HUES48 (cell line): ENCODE data around the gene VAPB.
"Not testable (repeated sequence)": the region's sequence is repeated elsewhere in the genome, so short reads cannot be mapped to it uniquely, and the experiment has no call there.

Experiments
- H3K27ac ChIP-seq: one replicate; pipeline ENCODE4 v1.7.0; 2013; ENCODE audit warnings: low read depth, low read length, inconsistent platforms
- H3K27me3 ChIP-seq: 2 replicates; pipeline ENCODE4 v1.6.1; 2013; ENCODE audit warnings: mild to moderate bottlenecking, low read length; ENCODE audit not compliant: control insufficient read depth, insufficient read depth
- H3K36me3 ChIP-seq: 2 replicates; pipeline ENCODE4 v1.6.1; 2013; ENCODE audit warnings: low read length; ENCODE audit not compliant: control insufficient read depth, insufficient read depth
- H3K4me1 ChIP-seq: 2 replicates; pipeline ENCODE4 v1.6.1; 2013; ENCODE audit warnings: mild to moderate bottlenecking, low read length; ENCODE audit not compliant: control insufficient read depth, insufficient read depth
- H3K4me3 ChIP-seq: 2 replicates; pipeline ENCODE4 v1.5.1; 2013; ENCODE audit warnings: mild to moderate bottlenecking, low read depth, low read length
- H3K9ac ChIP-seq: 2 replicates; pipeline ENCODE4 v1.6.1; 2013; ENCODE audit warnings: mild to moderate bottlenecking, low read depth, low read length, moderate library complexity
- H3K9me3 ChIP-seq: 2 replicates; pipeline ENCODE4 v1.6.1; 2013; ENCODE audit warnings: low read length; ENCODE audit not compliant: control insufficient read depth, insufficient read depth

Gene VAPB

DNA sequence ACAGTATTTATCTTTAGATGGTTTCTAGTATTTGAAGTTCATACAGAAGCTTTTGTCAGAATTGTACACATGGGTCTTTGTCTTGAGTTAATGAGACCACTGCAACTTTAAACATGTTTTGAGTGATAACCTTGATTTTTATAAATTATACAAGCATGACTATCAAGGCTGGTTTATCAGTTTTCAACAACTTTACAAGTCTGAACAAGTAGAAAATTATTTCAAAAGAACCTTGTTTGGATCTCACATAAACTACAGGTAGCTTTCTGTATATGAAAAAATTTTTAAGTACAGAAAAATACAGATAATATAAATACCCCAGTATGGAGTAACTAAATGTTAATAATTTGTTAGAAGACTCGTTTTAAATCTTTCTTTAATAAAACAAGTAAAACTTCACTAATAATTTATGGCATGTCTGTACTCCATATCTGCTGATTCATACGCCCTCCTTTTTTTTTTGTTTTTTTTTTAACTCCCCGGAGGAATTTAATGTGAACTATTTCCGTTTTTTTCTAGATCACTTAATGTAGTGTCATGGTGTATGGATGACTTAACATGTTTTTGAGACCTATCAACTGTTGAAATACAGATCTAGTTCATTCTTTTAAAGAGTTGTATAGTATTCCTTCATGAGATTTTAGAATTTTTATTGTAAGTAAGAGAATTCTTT is 18.3 kb downstream of the VAPB start:
- Histone ChIP-seq H3K36me3 (no peaks in the 10 kb centered on the region), H3K4me1 (peaks cover 22% of the 10 kb centered on the region), H3K27me3 (no peaks in the 10 kb centered on the region), H3K9me3 (no peaks in the 10 kb centered on the region), H3K4me3 (no peak overlapping the region), H3K27ac (peak overlapping the region; percentile 26), H3K9ac (no peak overlapping the region)

DNA sequence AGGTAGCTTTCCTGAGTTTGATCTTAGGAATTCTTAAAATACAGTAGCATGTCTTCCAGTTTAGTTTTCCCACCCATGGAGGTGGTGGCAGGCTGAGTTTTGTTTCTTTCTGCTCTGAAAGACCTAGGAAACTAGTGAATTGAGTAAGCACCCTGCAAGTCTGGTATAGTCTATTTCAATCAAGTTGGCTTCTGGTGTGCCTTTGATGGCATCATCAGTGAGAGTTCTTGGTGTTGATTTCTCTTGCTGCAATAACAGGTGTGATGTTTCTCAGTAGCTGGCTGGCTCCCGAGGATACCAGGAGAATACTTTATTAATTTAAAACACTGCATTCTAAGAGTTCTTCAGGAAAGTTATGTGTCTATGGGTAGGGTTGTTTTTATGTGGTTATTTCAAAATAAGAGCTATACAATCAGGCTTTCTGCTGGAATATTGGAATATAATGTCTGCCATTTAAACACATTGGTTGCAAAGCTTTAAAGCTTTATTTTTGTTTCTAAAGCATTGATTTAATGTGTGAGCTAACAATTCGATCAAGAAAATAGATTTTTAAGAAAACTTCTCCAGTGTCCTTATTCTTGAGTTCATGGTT is 19.0 kb downstream of the VAPB start:
- H3K4me1 ChIP-seq = peaks cover 22% of the 10 kb centered on the region
- H3K9ac ChIP-seq = no peak overlapping the region
- no peak overlapping the region for H3K4me3 ChIP-seq
- no peaks in the 10 kb centered on the region for H3K36me3 ChIP-seq
- H3K27ac ChIP-seq = peak overlapping the region; percentile 26
- H3K27me3 ChIP-seq = no peaks in the 10 kb centered on the region
- H3K9me3 ChIP-seq = no peaks in the 10 kb centered on the region

DNA sequence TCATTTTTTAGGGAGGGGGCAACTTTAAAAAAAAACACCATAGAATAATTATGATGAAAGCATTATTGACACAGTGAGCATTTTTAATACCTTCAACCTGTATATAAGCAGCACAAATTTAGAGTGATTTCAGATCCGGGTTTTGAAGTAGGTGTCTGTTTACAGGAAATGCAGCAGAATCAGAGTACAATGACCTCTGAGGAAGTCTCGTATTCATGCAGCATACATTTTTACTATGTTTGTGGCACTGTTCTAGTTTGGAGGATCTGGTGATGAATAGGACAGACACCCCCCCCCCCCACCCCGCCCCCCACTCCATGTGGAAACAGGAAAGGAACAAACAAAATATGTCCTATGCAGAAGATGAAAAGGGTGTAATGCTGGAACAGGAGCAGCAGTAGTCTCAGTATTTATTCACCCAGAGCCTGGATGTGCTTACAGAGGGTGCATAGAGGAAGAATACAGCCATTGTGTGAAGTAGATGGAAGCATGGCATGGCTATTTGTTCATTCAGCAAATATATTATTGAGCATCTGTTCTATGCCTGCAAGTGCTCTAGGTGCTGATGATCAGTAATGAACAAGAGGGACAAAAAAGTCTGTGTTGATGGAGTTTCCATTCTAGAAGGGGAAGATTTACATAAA is 19.7 kb downstream of the VAPB start:
- Histone ChIP-seq H3K27me3 (no peaks in the 10 kb centered on the region), H3K9me3 (no peaks in the 10 kb centered on the region), H3K4me3 (no peak overlapping the region), H3K27ac (no peak overlapping the region), H3K9ac (no peak overlapping the region), H3K4me1 (peaks cover 21% of the 10 kb centered on the region), H3K36me3 (no peaks in the 10 kb centered on the region)

DNA sequence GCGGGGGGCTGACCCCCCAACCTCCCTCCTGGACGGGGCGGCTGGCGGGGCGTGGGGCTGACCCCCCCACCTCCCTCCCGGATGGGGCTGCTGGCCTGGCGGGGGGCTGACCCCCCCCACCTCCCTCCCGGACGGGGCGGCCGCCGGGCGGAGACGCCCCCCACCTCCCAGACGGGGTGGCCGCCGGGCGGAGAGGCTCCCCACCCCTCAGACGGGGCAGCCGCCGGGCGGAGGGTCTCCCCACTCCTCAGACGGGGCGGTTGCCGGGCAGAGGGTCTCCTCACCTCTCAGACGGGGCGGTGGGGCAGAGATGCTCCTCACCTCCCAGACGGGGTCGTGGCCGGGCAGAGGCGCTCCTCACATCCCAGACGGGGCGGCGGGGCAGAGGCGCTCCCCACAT is 25.2 kb downstream of the VAPB start:
- H3K9ac ChIP-seq, H3K27ac ChIP-seq, H3K4me3 ChIP-seq, H3K9me3 ChIP-seq, H3K27me3 ChIP-seq, H3K36me3 ChIP-seq: not testable (repeated sequence)
- H3K4me1 ChIP-seq = peaks cover 33% of the 10 kb centered on the region

DNA sequence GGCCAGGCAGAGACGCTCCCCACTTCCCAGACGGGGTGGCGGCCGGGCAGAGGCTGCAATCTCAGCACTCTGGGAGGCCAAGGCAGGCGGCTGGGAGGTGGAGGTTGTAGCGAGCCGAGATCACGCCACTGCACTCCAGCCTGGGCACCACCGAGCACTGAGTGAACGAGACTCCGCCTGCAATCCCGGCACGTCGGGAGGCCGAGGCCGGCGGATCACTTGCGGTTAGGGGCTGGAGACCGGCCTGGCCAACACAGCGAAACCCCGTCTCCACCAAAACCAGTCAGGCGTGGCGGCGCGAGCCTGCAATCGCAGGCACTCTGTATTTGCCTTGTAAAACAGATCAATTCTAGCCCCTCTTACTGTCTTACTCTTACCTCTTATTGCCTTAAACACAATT is 25.8 kb downstream of the VAPB start:
- not testable (repeated sequence) for H3K27me3 ChIP-seq, H3K27ac ChIP-seq, H3K9ac ChIP-seq, H3K4me3 ChIP-seq, H3K9me3 ChIP-seq
- peaks cover 29% of the 10 kb centered on the region for H3K4me1 ChIP-seq
- peaks cover 12% of the 10 kb centered on the region for H3K36me3 ChIP-seq

DNA sequence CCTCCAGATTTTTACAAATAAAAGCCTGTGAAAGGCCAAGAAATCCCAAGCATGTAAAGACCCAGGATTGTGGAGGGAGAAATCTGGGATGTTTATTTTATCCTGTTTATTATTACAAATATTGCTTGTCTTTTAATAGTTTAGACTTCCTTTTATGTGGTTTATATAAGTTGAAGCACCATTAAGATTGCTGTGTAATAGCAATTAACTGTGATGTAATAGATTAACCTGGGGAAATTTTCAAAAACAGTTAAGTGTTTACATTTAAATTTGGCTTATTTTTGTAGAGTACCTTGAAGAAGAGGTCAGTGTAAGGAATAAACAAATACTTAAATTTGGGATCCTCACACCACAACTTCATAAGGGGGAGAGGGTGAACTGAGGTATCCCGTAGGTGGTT is 27.0 kb downstream of the VAPB start:
- H3K27ac ChIP-seq = peak overlapping the region; percentile 46
- H3K9ac ChIP-seq = no peak overlapping the region

DNA sequence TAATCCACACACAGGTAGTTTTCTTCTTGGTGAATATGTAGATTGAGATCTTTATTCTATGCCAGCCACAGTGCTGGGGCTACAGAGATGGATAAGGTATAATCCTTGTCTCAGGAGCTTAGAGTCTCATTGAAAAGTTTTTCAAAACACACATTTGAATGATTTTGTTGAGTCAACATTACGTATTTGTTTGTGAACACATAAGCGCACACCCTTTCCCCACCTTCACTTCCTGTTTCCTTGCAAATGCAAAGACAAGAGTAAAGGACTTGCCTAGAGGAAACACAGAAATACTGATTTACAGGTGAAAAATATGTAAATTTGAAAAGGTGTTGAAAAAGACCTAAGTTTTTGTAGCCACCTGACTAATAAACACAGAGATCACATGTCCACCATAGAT is 27.8 kb downstream of the VAPB start:
- H3K4me3 ChIP-seq = peak overlapping the region; percentile 39; the same call in 1 of the 2 replicates
- H3K27me3 ChIP-seq = no peaks in the 10 kb centered on the region
- peaks cover 30% of the 10 kb centered on the region for H3K4me1 ChIP-seq
- H3K27ac ChIP-seq = peak overlapping the region; percentile 46
- H3K9ac ChIP-seq = no peak overlapping the region
- H3K9me3 ChIP-seq = no peaks in the 10 kb centered on the region; the same call in 1 of the 2 replicates
- peaks cover 25% of the 10 kb centered on the region for H3K36me3 ChIP-seq

More for the DNA sequence above, 27.0 kb downstream of the VAPB start:
- Histone ChIP-seq H3K36me3 (peaks cover 20% of the 10 kb centered on the region), H3K4me3 (no peak overlapping the region), H3K4me1 (peaks cover 29% of the 10 kb centered on the region), H3K27me3 (no peaks in the 10 kb centered on the region), H3K9me3 (no peaks in the 10 kb centered on the region; the same call in 1 of the 2 replicates)

DNA sequence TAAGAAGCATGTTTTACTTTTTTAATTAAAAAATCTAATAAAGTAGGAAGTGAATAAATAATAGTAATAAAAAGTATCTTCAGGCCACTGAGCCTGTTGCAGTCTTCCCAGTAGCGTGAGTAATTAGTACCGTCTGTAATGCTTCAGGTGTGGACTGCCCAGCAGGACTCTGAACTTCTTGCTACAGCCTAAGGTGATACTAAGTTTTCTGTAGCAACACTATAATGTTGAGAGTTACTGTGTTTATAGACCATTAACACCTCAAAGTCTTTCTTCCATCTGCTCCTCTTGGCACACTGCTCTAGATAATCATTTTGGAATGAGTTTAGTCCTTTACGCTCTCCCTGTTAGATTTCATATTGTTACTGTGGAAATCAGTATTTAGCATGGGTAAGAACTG is 28.4 kb downstream of the VAPB start:
- Histone ChIP-seq H3K36me3 (peaks cover 25% of the 10 kb centered on the region), H3K9me3 (no peaks in the 10 kb centered on the region; the same call in 1 of the 2 replicates), H3K27ac (peak overlapping the region; percentile 46), H3K4me3 (no peak overlapping the region), H3K9ac (no peak overlapping the region), H3K27me3 (no peaks in the 10 kb centered on the region), H3K4me1 (peaks cover 31% of the 10 kb centered on the region)

DNA sequence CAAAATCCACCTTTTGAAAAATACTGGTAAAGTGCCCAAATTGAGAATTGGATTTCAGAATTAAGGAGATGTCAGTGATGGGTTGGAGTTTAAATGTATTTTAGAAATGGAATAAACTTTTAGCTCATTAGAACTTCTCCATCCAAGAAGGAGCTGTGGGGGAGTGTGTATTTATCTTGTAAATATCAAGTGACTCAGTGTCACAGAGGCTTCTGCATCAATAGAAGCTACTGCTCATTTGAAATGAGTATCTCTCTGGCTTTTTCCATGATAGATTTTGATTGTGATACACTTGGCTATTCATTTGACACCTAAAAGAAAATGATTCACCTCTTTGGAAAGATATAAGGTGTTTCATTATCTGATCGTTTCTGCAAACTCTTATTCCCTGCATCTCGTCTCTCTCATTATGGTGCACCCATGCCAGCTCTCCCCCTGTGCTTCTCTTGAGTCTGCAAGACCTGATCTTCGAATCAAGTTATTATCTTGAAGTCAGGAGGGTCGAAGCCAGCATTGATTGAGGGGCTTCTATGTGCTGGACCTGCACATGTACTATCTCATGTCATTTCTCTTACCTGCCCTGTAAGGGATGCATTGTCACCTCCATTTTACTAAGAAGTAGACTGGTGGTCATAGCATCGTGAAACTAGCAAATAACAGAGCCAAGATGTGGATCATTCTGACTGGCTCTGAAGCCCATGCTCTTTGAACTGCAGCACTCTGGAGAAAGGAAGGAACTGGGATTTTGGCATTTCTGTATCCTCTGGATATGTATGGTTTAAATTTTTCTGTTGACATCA is 30.1 kb downstream of the VAPB start:
- Histone ChIP-seq H3K4me3 (no peak overlapping the region), H3K36me3 (peaks cover 25% of the 10 kb centered on the region), H3K27ac (no peak overlapping the region), H3K27me3 (no peaks in the 10 kb centered on the region), H3K4me1 (peaks cover 45% of the 10 kb centered on the region), H3K9me3 (no peaks in the 10 kb centered on the region; the same call in 1 of the 2 replicates), H3K9ac (no peak overlapping the region)

DNA sequence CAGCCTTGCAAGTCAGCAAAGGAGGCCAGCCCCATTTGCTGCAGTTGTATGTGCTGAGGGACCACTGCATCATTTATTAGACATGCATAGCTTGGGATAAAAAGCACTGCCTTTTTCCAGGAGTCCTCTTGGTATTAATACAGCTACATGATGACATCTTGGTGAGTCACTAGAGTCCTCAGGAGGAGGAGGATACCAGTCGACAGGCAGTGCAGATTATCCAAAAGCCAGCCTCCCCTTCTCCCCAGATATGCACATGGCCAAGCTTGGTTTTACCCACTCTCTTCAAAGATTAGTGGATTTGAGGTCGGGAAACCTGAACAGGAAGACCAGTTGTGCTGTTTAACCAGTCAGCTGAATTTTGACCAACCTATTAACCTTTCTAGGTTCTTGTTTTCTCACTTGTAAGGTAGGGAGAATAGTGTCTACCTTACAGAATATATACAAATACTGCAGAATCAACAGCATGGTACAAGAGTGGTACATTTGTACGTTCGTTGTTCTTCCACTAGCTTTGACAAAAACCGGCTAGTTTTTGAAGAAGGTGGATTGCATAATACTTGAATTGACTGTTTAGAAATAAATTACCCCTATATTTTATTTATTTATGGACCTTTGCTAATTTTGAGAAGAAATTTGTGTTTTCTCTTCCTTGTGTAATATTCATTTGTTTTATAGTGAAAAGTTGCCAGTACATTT is 31.9 kb downstream of the VAPB start:
- Histone ChIP-seq H3K9me3 (no peaks in the 10 kb centered on the region), H3K36me3 (peaks cover 27% of the 10 kb centered on the region), H3K9ac (no peak overlapping the region), H3K27ac (peak overlapping the region; percentile 10), H3K4me1 (peaks cover 49% of the 10 kb centered on the region), H3K27me3 (no peaks in the 10 kb centered on the region), H3K4me3 (no peak overlapping the region)
